C4-2B (cell line): Measurements from ENCODE around the gene RGCC.
"Not testable (repeated sequence)": the region's sequence is repeated elsewhere in the genome, so short reads cannot be mapped to it uniquely, and the experiment has no call there.

Experiments
- CTCF ChIP-seq: fragments of 450-650 bp; conservative IDR thresholded peaks from 2 replicates; pipeline ENCODE4 v1.5.1; 2017; ENCODE audit warnings: mild to moderate bottlenecking
- ZFX ChIP-seq: fragments of 450-650 bp; IDR thresholded peaks from 2 replicates; pipeline ENCODE4 v1.6.1; 2017

GRCh38 chr13:41504657-41505056, 47.3 kb downstream of the RGCC start:
- not testable (repeated sequence) for TF ChIP-seq CTCF, ZFX
